Mammary epithelial cell (primary cell): Measurements from ENCODE around the gene GTPBP4.

Source experiments
- EZH2 ChIP-seq: IDR thresholded peaks from 2 replicates; pipeline ENCODE4 v1.6.1; 2012; ENCODE audit warnings: low read length, inconsistent platforms, borderline replicate concordance
- TF ChIP-seq, protein P1 (sequence below), 2 donors: IDR thresholded peaks in 1 of 2; conservative IDR thresholded peaks in 1 of 2; 2 replicates each; pipeline ENCODE4 v1.5.1; 2011 to 2012; ENCODE audit warnings: inconsistent platforms in 2 of 2, low read length in 2 of 2, mild to moderate bottlenecking in 2 of 2, control low read depth in 1 of 2, low read depth in 1 of 2; ENCODE audit not compliant: insufficient read depth in 1 of 2; ENCODE audit errors: extremely low read depth in 1 of 2

DNA sequence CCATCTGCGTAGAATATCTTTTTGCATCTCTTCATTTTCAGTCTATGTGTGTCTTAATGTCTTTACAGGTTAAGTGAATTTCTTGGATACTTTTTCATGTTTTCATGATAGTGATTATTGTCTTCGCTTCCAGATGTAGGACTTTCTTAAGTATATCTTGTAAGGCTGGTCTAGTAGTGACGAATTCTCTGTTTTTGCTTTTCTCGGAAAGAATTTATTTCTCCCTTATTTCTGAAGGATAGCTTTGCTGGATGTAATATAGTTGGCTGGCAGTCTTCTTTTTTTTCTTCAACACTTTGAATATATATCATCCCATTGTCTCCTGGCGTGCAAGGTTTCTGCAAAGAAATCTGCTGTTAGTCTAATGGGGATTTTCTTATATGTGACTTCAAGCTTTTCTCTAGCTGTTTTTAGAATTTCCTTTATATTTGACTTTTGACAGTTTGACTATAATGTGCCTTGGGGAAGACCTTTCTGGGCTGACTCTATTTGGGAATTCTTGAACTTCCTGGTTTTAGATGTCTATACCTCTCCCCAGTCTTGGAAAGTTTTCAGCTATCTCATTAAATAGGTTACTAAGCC, 14.3 kb downstream of the GTPBP4 start:
- TF ChIP-seq, protein P1, sequence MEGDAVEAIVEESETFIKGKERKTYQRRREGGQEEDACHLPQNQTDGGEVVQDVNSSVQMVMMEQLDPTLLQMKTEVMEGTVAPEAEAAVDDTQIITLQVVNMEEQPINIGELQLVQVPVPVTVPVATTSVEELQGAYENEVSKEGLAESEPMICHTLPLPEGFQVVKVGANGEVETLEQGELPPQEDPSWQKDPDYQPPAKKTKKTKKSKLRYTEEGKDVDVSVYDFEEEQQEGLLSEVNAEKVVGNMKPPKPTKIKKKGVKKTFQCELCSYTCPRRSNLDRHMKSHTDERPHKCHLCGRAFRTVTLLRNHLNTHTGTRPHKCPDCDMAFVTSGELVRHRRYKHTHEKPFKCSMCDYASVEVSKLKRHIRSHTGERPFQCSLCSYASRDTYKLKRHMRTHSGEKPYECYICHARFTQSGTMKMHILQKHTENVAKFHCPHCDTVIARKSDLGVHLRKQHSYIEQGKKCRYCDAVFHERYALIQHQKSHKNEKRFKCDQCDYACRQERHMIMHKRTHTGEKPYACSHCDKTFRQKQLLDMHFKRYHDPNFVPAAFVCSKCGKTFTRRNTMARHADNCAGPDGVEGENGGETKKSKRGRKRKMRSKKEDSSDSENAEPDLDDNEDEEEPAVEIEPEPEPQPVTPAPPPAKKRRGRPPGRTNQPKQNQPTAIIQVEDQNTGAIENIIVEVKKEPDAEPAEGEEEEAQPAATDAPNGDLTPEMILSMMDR (conservative IDR thresholded peaks at IDR 0.05 in 1 of 2, IDR thresholded peaks at IDR 0.05 in 1 of 2; ENCODE audit: extremely low read depth in 1 of 2, insufficient read depth in 1 of 2, low read depth in 1 of 2, low read length in 2 of 2): no peak
- no peak for TF ChIP-seq EZH2
